ENCODE data around the gene MFF.

MFF gene

GRCh38 chr2:227324995-227325838 is at the start of gene MFF (continued):
- TF ChIP-seq, protein P1, sequence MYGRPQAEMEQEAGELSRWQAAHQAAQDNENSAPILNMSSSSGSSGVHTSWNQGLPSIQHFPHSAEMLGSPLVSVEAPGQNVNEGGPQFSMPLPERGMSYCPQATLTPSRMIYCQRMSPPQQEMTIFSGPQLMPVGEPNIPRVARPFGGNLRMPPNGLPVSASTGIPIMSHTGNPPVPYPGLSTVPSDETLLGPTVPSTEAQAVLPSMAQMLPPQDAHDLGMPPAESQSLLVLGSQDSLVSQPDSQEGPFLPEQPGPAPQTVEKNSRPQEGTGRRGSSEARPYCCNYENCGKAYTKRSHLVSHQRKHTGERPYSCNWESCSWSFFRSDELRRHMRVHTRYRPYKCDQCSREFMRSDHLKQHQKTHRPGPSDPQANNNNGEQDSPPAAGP (tag by site-specific recombination; IDR thresholded peaks at IDR 0.05), result peak; percentile 63; the same call in 1 of the 2 replicates
- TF ChIP-seq ZNF692 (tag by site-specific recombination; IDR thresholded peaks at IDR 0.05) (peak; percentile 77), ZNF184 (tag by site-specific recombination; IDR thresholded peaks at IDR 0.05) (no peak), ZNF658 (tag by site-specific recombination; IDR thresholded peaks at IDR 0.05) (no peak), ZNF133 (tag by site-specific recombination; IDR thresholded peaks at IDR 0.05) (no peak), ZNF561 (tag by site-specific recombination; IDR thresholded peaks at IDR 0.05; ENCODE audit: borderline replicate concordance) (0 out of 2 replicates have a peak, but pooled peaks have one; percentile 81), ZNF624 (tag by site-specific recombination; IDR thresholded peaks at IDR 0.05) (no peak), ZNF426 (tag by site-specific recombination; IDR thresholded peaks at IDR 0.05) (no peak), ZNF19 (tag by site-specific recombination; IDR thresholded peaks at IDR 0.05; ENCODE audit: low read depth) (no peak), INSM2 (tag by site-specific recombination; IDR thresholded peaks at IDR 0.05) (peak; percentile 60; the same call in 1 of the 2 replicates), GLI4 (tag by site-specific recombination; IDR thresholded peaks at IDR 0.05) (peak; percentile 58; the same call in 1 of the 2 replicates), ZNF16 (tag by site-specific recombination; IDR thresholded peaks at IDR 0.05; ENCODE audit: low read depth) (no peak), ZNF391 (tag by site-specific recombination; IDR thresholded peaks at IDR 0.05; ENCODE audit: borderline replicate concordance, low read depth) (peak; percentile 46; the same call in 1 of the 2 replicates), ZNF23 (tag by site-specific recombination; IDR thresholded peaks at IDR 0.05; ENCODE audit: borderline replicate concordance) (no peak), ZNF830 (tag by site-specific recombination; IDR thresholded peaks at IDR 0.05; ENCODE audit: low read depth) (no peak), ZNF362 (tag by site-specific recombination; IDR thresholded peaks at IDR 0.05) (no peak), ZNF654 (tag by site-specific recombination; IDR thresholded peaks at IDR 0.05; ENCODE audit: low read depth) (no peak), ZXDB (tag by site-specific recombination; IDR thresholded peaks at IDR 0.05) (peak; percentile 90), ZNF366 (tag by site-specific recombination; conservative IDR thresholded peaks at IDR 0.05) (no peak), KLF16 (tag by site-specific recombination; IDR thresholded peaks at IDR 0.05) (peak; percentile 26; the same call in 1 of the 2 replicates), GFI1B (tag by site-specific recombination; IDR thresholded peaks at IDR 0.05) (no peak), KLF9 (tag by site-specific recombination; IDR thresholded peaks at IDR 0.05; ENCODE audit: low read depth) (no peak; the same call in 1 of the 2 replicates), ZNF785 (tag by site-specific recombination; IDR thresholded peaks at IDR 0.05) (no peak), BCL11B (tag by site-specific recombination; IDR thresholded peaks at IDR 0.05; ENCODE audit: low read depth) (no peak)
- TF ChIP-seq, protein P2, sequence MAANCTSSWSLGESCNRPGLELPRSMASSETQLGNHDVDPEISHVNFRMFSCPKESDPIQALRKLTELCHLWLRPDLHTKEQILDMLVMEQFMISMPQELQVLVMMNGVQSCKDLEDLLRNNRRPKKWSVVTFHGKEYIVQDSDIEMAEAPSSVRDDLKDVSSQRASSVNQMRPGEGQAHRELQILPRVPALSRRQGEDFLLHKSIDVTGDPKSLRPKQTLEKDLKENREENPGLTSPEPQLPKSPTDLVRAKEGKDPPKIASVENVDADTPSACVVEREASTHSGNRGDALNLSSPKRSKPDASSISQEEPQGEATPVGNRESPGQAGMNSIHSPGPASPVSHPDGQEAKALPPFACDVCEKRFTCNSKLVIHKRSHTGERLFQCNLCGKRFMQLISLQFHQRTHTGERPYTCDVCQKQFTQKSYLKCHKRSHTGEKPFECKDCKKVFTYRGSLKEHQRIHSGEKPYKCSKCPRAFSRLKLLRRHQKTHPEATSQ (tag by site-specific recombination; IDR thresholded peaks at IDR 0.05), result 0 out of 2 replicates have a peak, but pooled peaks have one; percentile 24
- TF ChIP-seq, protein P3, sequence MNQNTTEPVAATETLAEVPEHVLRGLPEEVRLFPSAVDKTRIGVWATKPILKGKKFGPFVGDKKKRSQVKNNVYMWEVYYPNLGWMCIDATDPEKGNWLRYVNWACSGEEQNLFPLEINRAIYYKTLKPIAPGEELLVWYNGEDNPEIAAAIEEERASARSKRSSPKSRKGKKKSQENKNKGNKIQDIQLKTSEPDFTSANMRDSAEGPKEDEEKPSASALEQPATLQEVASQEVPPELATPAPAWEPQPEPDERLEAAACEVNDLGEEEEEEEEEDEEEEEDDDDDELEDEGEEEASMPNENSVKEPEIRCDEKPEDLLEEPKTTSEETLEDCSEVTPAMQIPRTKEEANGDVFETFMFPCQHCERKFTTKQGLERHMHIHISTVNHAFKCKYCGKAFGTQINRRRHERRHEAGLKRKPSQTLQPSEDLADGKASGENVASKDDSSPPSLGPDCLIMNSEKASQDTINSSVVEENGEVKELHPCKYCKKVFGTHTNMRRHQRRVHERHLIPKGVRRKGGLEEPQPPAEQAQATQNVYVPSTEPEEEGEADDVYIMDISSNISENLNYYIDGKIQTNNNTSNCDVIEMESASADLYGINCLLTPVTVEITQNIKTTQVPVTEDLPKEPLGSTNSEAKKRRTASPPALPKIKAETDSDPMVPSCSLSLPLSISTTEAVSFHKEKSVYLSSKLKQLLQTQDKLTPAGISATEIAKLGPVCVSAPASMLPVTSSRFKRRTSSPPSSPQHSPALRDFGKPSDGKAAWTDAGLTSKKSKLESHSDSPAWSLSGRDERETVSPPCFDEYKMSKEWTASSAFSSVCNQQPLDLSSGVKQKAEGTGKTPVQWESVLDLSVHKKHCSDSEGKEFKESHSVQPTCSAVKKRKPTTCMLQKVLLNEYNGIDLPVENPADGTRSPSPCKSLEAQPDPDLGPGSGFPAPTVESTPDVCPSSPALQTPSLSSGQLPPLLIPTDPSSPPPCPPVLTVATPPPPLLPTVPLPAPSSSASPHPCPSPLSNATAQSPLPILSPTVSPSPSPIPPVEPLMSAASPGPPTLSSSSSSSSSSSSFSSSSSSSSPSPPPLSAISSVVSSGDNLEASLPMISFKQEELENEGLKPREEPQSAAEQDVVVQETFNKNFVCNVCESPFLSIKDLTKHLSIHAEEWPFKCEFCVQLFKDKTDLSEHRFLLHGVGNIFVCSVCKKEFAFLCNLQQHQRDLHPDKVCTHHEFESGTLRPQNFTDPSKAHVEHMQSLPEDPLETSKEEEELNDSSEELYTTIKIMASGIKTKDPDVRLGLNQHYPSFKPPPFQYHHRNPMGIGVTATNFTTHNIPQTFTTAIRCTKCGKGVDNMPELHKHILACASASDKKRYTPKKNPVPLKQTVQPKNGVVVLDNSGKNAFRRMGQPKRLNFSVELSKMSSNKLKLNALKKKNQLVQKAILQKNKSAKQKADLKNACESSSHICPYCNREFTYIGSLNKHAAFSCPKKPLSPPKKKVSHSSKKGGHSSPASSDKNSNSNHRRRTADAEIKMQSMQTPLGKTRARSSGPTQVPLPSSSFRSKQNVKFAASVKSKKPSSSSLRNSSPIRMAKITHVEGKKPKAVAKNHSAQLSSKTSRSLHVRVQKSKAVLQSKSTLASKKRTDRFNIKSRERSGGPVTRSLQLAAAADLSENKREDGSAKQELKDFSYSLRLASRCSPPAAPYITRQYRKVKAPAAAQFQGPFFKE (tag by site-specific recombination; IDR thresholded peaks at IDR 0.05; ENCODE audit: borderline replicate concordance), result no peak

All from HEK293 (cell line).